GM18520 (cell line): Measurements from ENCODE around the gene IGSF21.
"Not testable (repeated sequence)": the region's sequence is repeated elsewhere in the genome, so short reads cannot be mapped to it uniquely, and the experiment has no call there.

ENCODE experiments used
- ATAC-seq: cut with Tn5 transposase; IDR thresholded peaks from one replicate; pipeline ENCODE4 v1.9.1; 2021; ENCODE audit not compliant: unreplicated experiment

IGSF21 gene

DNA sequence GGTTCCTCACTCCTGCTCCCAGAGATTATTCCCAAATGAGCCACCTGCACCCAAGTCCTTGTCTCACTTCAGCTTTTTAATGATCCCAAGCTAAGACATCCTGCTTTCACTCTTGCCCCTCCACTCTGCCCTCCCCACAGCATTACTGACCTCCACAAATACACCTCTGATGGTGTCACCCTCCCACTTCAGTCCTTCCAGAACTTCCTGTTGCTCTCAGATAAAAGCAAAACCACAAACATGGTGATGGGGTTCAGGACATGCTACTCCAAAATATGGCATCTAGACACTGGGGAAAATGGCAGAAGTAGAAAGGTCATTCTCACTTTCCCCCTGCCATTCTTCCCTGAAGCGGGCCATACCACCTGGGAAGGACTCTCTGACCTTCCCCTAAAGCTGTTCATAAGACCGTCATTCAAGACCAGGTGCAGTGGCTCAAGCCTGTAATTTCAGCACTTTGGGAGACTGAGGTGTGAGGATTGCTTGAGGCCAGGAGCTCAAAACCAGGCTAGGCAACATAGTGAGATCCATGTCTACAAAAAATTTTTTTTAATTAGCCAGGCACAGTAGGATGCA, 307.4 kb downstream of the IGSF21 start:
- no peak for ATAC-seq

DNA sequence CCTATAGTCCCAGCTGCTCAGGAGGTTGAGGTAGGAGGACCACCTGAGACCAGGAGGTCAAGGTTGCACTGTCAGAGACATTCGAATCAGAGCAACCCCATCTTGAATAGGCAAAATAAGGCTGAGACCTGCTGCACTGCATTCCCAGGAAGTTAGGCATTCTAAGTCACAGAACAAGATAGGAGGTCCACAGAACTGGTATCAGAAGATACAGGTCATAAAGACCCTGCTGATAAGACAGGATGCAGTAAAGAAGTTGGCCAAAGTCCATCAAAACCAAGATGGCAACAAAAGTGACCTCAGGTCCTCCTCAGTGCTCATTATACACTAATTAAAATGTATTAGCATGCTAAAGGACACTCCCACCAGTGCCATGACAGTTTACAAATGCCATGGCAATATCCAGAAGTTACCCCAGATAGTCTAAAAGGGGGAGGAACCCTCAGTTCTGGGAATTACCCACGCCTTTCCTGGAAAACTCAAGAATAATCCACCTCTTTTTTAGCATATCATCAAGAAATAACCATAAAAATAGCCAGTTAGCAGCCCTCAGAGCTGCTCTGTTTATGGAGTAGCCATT, 307.9 kb downstream of the IGSF21 start:
- no peak for ATAC-seq

GRCh38 chr1:18416126-18416525, 308.5 kb downstream of the IGSF21 start:
- ATAC-seq: not testable (repeated sequence)

DNA sequence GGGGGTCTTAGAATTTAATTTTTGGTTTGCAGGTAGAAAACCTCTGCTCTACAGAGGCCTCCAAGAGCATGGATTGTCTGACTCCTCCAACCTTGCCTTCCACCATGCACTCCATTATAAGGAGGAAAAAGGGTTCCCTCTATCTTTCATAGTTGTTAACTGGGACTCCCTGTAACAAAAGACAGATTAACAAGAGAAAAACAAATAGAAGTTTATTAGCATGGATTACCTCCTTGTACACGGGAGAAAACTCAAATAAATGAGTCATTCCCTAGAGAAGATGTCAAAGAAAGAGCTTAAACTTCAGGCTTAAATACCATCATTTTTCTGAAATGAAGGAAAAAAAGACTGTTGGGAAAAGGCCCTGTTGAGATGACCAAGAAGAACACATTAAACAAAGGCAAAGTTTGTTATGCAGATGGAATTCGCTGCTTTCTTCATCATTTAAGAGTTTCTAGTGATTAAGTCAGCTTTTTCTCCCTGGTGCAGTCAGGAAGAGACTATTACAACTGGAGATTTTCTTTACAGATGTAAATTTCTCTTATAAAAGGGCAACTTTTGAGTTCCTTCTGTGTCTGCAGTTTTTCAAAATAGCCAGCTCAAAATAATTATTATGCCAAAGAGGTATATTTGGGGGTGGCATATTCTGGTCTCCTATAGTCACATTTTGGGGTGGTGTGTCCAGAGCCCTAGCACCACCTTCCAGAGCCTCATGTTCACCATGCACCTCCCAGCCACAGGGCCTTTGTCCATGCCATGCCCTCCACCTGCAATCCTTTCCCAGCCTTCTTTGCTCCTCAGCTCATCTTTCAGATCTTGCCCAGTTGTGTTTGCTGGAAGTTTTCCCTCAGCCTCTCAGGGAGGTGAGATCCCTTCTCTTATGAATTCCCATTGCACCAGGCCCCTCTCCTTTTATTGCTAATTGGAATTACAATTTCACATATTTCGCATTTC, 310.0 kb downstream of the IGSF21 start:
- no peak for ATAC-seq

- no peak for ATAC-seq
Measured at GRCh38 chr1:18419113-18419844, 311.7 kb downstream of the IGSF21 start.

GRCh38 chr1:18419845-18420184, 312.2 kb downstream of the IGSF21 start:
- ATAC-seq: no peak

DNA sequence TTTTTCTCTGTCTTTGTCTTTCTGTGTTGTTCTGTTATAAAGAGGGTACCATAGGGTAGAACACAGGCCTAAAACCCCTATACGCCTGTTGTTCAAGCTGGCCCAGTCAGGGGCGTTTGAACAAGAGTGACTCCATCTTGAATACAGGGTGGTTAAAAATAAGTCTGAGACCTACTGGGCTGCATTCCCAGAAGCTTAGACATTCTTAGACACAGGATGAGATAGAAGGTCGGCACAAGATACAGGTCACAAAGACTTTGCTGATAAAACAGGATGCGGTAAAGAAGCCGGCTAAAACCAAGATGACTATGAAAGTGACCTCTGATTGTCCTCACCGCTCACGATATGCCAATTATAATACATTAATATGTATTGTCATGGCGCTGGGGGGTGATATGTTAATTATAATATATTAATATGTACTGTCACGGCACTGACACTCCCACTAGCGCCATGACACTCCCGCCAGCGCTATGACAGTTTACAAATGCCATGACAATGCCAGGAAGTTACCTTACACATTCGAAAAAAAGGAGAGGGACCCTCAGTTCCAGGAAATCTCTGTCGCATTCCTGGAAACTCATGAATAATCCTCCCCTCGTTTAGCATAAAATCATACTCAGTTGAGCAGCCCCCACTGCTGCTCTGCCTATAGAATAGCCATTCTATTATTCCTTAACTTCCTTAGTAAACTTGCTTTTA, 314.6 kb downstream of the IGSF21 start:
- ATAC-seq: no peak

- ATAC-seq: no peak
Measured at GRCh38 chr1:18422954-18423353, 315.4 kb downstream of the IGSF21 start.

GRCh38 chr1:18426580-18426979, 319.0 kb downstream of the IGSF21 start:
- no peak for ATAC-seq
